K562 (cell line): ENCODE measurements around the gene GNAZ. TPM values are rescaled to one million over a fixed set of nuclear protein-coding genes. Genes with fewer than 3 reads are reported as not detected.

Experiments
- ATAC-seq: fragments of 200-7000 bp; cut with Tn5 transposase; 3 replicates; pipeline ENCODE4 v1.9.1; 2020; ENCODE audit warnings: moderate library complexity
- BruUV-seq: library from RNA; stranded (reverse); fragments of 400-500 nt; replicated peaks from 2 replicates; lab custom pipeline; 2021; lab: Mats Ljungman, UMichigan
- CTCF ChIA-PET: fragments of 300-600 bp; formaldehyde crosslinking; extraction: SDS; loops from one replicate; lab custom pipeline; 2021; ENCODE audit warnings: low intra/inter-chr PET ratio; lab: Yijun Ruan, JAX
- POLR2A ChIA-PET: fragments of 300-600, 350-650 bp; sonication (Branson Sonifier 250); formaldehyde crosslinking; extraction: SDS; loops from one replicate; lab custom pipeline; 2021; ENCODE audit warnings: antibody characterized with exemption, inconsistent platforms; lab: Yijun Ruan, JAX
- DNase-seq, 4 experiments: peaks; one replicate each; pipeline versions ENCODE4 v3.0.0 to v3.0.0-alpha.2; 2011 to 2018; ENCODE audit warnings: low spot score in 3 of 4, mixed read lengths in 3 of 4; ENCODE audit errors: extremely low read depth in 1 of 4
- FAIRE-seq: peaks from 2 replicates; lab custom pipeline; 2011; peaks lifted over from hg19 to GRCh38; lab: Jason Lieb, UNC
- H2AFZ ChIP-seq: 2 replicates; pipeline ENCODE4 v1.6.0; 2011; ENCODE audit warnings: low read depth, low read length, control low read depth, inconsistent platforms
- H3K27ac ChIP-seq: fragments of 200-600 bp; 3 replicates; pipeline ENCODE4 v1.8.0; 2011; ENCODE audit warnings: low read depth, mild to moderate bottlenecking, control low read depth, inconsistent platforms, low read length, moderate library complexity, mixed read lengths; ENCODE audit errors: extremely low read depth
- H3K27me3 ChIP-seq, 2 experiments: fragments of 300-600 bp in 1 of 2; 2 replicates in 1 of 2; 3 replicates in 1 of 2; pipeline versions ENCODE4 v1.6.0 to v1.8.0; 2011; ENCODE audit warnings: inconsistent platforms in 2 of 2, low read length in 2 of 2, mild to moderate bottlenecking in 1 of 2, mixed read lengths in 1 of 2, moderate library complexity in 1 of 2; ENCODE audit not compliant: control insufficient read depth in 2 of 2, insufficient read depth in 2 of 2
- H3K36me3 ChIP-seq: fragments of 300-600 bp; 3 replicates; pipeline ENCODE4 v1.8.0; 2011; ENCODE audit warnings: mild to moderate bottlenecking, low read length, inconsistent platforms; ENCODE audit not compliant: control insufficient read depth, insufficient read depth
- H3K4me1 ChIP-seq, 2 experiments: fragments of 200-600 bp in 1 of 2; replicated peaks in 1 of 2; 2 replicates in 1 of 2; 3 replicates in 1 of 2; pipeline versions ENCODE4 v1.5.1 to v1.8.0; 2011; ENCODE audit warnings: inconsistent platforms in 2 of 2, low read length in 2 of 2, mild to moderate bottlenecking in 1 of 2, mixed read lengths in 1 of 2, moderate library complexity in 1 of 2; ENCODE audit not compliant: control insufficient read depth in 2 of 2, insufficient read depth in 2 of 2
- H3K4me2 ChIP-seq: 2 replicates; pipeline ENCODE4 v1.6.1; 2011; ENCODE audit warnings: low read length, control low read depth, inconsistent platforms, mixed read lengths; ENCODE audit not compliant: insufficient read depth
- H3K4me3 ChIP-seq: fragments of 200-600 bp; sonication (generic), shearing (Covaris generic); 2 replicates; pipeline ENCODE4 v1.5.1; 2016; ENCODE audit warnings: control low read depth, inconsistent platforms
- H3K79me2 ChIP-seq: fragments of 200-600 bp; 3 replicates; pipeline ENCODE4 v1.8.0; 2011; ENCODE audit warnings: low read length, inconsistent platforms; ENCODE audit not compliant: control insufficient read depth, insufficient read depth
- H3K9ac ChIP-seq, 2 experiments: 2 replicates each; pipeline versions ENCODE4 v1.6.0 to v1.6.1; 2011; ENCODE audit warnings: low read depth in 2 of 2, low read length in 2 of 2, control low read depth in 1 of 2, inconsistent platforms in 1 of 2, mild to moderate bottlenecking in 1 of 2, mixed read lengths in 1 of 2; ENCODE audit not compliant: insufficient read depth in 1 of 2
- H3K9me1 ChIP-seq: one replicate; pipeline ENCODE4 v1.6.0; 2011; ENCODE audit warnings: inconsistent platforms, mild to moderate bottlenecking, low read length, moderate library complexity; ENCODE audit not compliant: control insufficient read depth, insufficient read depth
- H3K9me3 ChIP-seq: replicated peaks from 2 replicates; pipeline ENCODE4 v1.5.1; 2011; ENCODE audit warnings: low read depth, low read length, inconsistent platforms; ENCODE audit not compliant: control insufficient read depth, insufficient read depth
- H4K20me1 ChIP-seq: replicated peaks from 2 replicates; pipeline ENCODE4 v1.6.1; 2011; ENCODE audit warnings: low read length, inconsistent platforms, mixed read lengths; ENCODE audit not compliant: control insufficient read depth, insufficient read depth
- CBFA2T3 ChIP-seq: fragments of 450-650 bp; IDR thresholded peaks from 2 replicates; pipeline ENCODE4 v1.6.1; 2017
- CHCHD3 ChIP-seq: fragments of 250-450 bp; sonication (Bioruptor Pico); IDR thresholded peaks from 2 replicates; pipeline ENCODE4 v2.1.2; 2022; ENCODE audit warnings: mild to moderate bottlenecking
- GTF2F1 ChIP-seq: IDR thresholded peaks from 2 replicates; pipeline ENCODE4 v1.6.1; 2011; ENCODE audit warnings: low read depth, low read length, improper control_type of control experiment
- KDM2B ChIP-seq: fragments of 250-450 bp; sonication (Bioruptor Pico); IDR thresholded peaks from 2 replicates; pipeline ENCODE4 v1.8.0; 2021; ENCODE audit warnings: mild to moderate bottlenecking, moderate library complexity
- MAFK ChIP-seq: IDR thresholded peaks from 2 replicates; pipeline ENCODE4 v1.6.1; 2011; ENCODE audit warnings: low read length, improper control_type of control experiment
- MCM3 ChIP-seq: fragments of 450-650 bp; IDR thresholded peaks from 2 replicates; pipeline ENCODE4 v1.6.1; 2016
- MCM7 ChIP-seq, 2 experiments: fragments of 450-650 bp; IDR thresholded peaks; 2 replicates each; pipeline ENCODE4 v1.6.1; 2016 to 2018
- MXD1 ChIP-seq: fragments of 250-450 bp; sonication (Bioruptor Pico); IDR thresholded peaks from 2 replicates; pipeline ENCODE4 v1.8.0; 2021; ENCODE audit warnings: borderline replicate concordance, mild to moderate bottlenecking, moderate library complexity; ENCODE audit not compliant: poor library complexity, severe bottlenecking
- MYC ChIP-seq, 2 experiments: fragments of 250-450 bp in 1 of 2; sonication (Bioruptor Pico) in 1 of 2; IDR thresholded peaks; 2 replicates each; pipeline versions ENCODE4 v1.5.1 to v1.6.1; 2012 to 2021; ENCODE audit warnings: low read depth in 2 of 2, borderline replicate concordance in 1 of 2, improper control_type of control experiment in 1 of 2, low read length in 1 of 2, mild to moderate bottlenecking in 1 of 2, moderate library complexity in 1 of 2
- NFIX ChIP-seq: fragments of 250-450 bp; sonication (Bioruptor Pico); IDR thresholded peaks from 2 replicates; pipeline ENCODE4 v1.4.0; 2020; ENCODE audit warnings: low read depth, mild to moderate bottlenecking, moderate library complexity
- OTX1 ChIP-seq: fragments of 450-650 bp; formaldehyde crosslinking; IDR thresholded peaks from 2 replicates; pipeline ENCODE4 v1.4.0; 2022; ENCODE audit warnings: mild to moderate bottlenecking
- POLR3A ChIP-seq: IDR thresholded peaks from 2 replicates; pipeline ENCODE4 v1.6.1; 2011; ENCODE audit warnings: borderline replicate concordance, mild to moderate bottlenecking, moderate library complexity; ENCODE audit not compliant: insufficient read length, insufficient read depth; ENCODE audit errors: extremely low read depth
- RBM39 ChIP-seq: fragments of 200-400 bp; formaldehyde crosslinking; optimal IDR thresholded peaks from 2 replicates; pipeline ENCODE3; 2018; ENCODE audit warnings: low read depth, low read length
- THAP12 ChIP-seq: fragments of 250-450 bp; sonication (Bioruptor Pico); IDR thresholded peaks from 2 replicates; pipeline ENCODE4 v1.9.0; 2021; ENCODE audit warnings: mild to moderate bottlenecking, inconsistent platforms
- ZNF79 ChIP-seq: fragments of 250-450 bp; sonication (Bioruptor Pico); IDR thresholded peaks from 2 replicates; pipeline ENCODE4 v1.4.0; 2020; ENCODE audit warnings: low read depth, mild to moderate bottlenecking, moderate library complexity
- WGBS: fragments of 100-300 bp; shearing (Covaris generic); methylation state at CpG from one replicate; pipeline ENCODE4 v1.1.6; 2016; ENCODE audit warnings: low coverage, mixed read lengths; ENCODE audit not compliant: insufficient coverage; ENCODE audit errors: missing lambda C conversion rate; 5-methylcytosine and 5-hydroxymethylcytosine counted together
- in situ Hi-C: fragments of 300-500 bp; cut with MboI; formaldehyde crosslinking; loops from 4 replicates; pipeline ENCODE4 v1.15.0; 2018; ENCODE audit warnings: inconsistent platforms, mixed read lengths
- intact Hi-C: fragments of 100-400 bp; cut with micrococcal nuclease; formaldehyde crosslinking; loops from 2 replicates; pipeline ENCODE4 v1.14.2; 2022
- polyA plus RNA-seq, 8 experiments: library from polyadenylated mRNA; depleted of rRNA in 4 of 8; stranded (reverse) in 5 of 8; unstranded in 3 of 8; fragments of >200 nt; fragmentation: Nextera tagmentation in 2 of 8; fragmentation: Illumina TruSeq in 1 of 8; extraction: Ambion mirVana in 2 of 8; extraction: Trizol in 1 of 8; gene quantifications; 2 replicates each; pipeline versions ENCODE4 v1.2.1 to v1.2.3, GENCODE V29; 2011 to 2014; ENCODE audit warnings: inconsistent platforms in 1 of 8, missing spikeins in 1 of 8
- total RNA-seq, 7 experiments: library from RNA; depleted of rRNA in 6 of 7; stranded (reverse); fragments of >200 nt in 6 of 7; fragmentation: Illumina TruSeq in 2 of 7; extraction: Trizol in 2 of 7; gene quantifications; 2 replicates each; pipeline versions ENCODE4 v1.2.1 to v1.2.3, GENCODE V29; 2011 to 2021; ENCODE audit warnings: low replicate concordance in 1 of 7

The GNAZ gene
- total and polyA plus RNA-seq, 9 of the 15 experiments (the other 6 are each of a cell fraction or from before 2014, with no cell fraction given), result 0.04 to 0.22 (median 0.13) TPM; not detected in 3

GRCh38 chr22:23102002-23102655, 31.8 kb downstream of the GNAZ start (continued):
- TF ChIP-seq THAP12 (CRISPR knock-in tag) (peak; percentile 74), OTX1 (CRISPR knock-in tag) (no peak), CBFA2T3 (no peak), ZNF79 (CRISPR knock-in tag) (no peak), CHCHD3 (CRISPR knock-in tag) (peak; percentile 55; the same call in 1 of the 2 replicates), KDM2B (CRISPR knock-in tag) (no peak), NFIX (CRISPR knock-in tag) (no peak)

GRCh38 chr22:23102776-23103175, 32.5 kb downstream of the GNAZ start:
- POLR2A ChIA-PET, result interaction anchor here (0.6 to 19.9 kb wide), 7 partner anchors 8 to 554 kb away, joined by 3 to 414 read pairs (median 4); no protein-coding TSS in a partner anchor
- Histone ChIP-seq H3K4me3 (no peak overlapping the region), H3K9me3 (no peaks in the 10 kb centered on the region), H3K27ac (no peak overlapping the region), H3K9ac (peak overlapping the region in 1 of 2 experiments; percentile 34; a peak in 2 of 4 replicates), H3K4me1 (peaks cover 0 to 48% of the 10 kb centered on the region in 2 experiments; a peak in 3 of 5 replicates), H3K4me2 (no peak overlapping the region), H3K27me3 (peaks cover 90 to 100% of the 10 kb centered on the region in 2 experiments), H4K20me1 (peaks cover 99% of the 10 kb centered on the region), H3K9me1 (peaks cover 10% of the 10 kb centered on the region), H3K36me3 (no peaks in the 10 kb centered on the region), H2AFZ (no peak overlapping the region), H3K79me2 (no peaks in the 10 kb centered on the region)
- in situ Hi-C loops, result no loop called here
- WGBS, result 2% methylated on average over 3 of the region's 3 CpGs
- ATAC-seq, result no peak
- no peak for DNase-seq
- FAIRE-seq, result no peak
- intact Hi-C loops, result no loop called here
- CTCF ChIA-PET, result no interaction called here
- no TSS peak for BruUV-seq
- peak; percentile 65; the same call in 1 of the 2 replicates for TF ChIP-seq GTF2F1
- no peak for TF ChIP-seq POLR3A
- TF ChIP-seq MCM7 (IDR thresholded peaks at IDR 0.05), result peak in 1 of 2 experiments; percentile 17; a peak in 1 of 4 replicates
- TF ChIP-seq MXD1 (CRISPR knock-in tag), result peak; percentile 5
- no peak for TF ChIP-seq RBM39
- 0 out of 2 replicates have a peak, but pooled peaks have one; percentile 17 for TF ChIP-seq MYC (IDR thresholded peaks at IDR 0.05; ENCODE audit: low read depth, low read length)
- no peak for TF ChIP-seq MYC (CRISPR knock-in tag; IDR thresholded peaks at IDR 0.05; ENCODE audit: borderline replicate concordance, low read depth)
- 0 out of 2 replicates have a peak, but pooled peaks have one; percentile 1 for TF ChIP-seq MAFK
- TF ChIP-seq THAP12 (CRISPR knock-in tag), result peak; percentile 42; the same call in 1 of the 2 replicates
- TF ChIP-seq MCM3, result peak; percentile 67; the same call in 1 of the 2 replicates
